GM12878 (cell line): ENCODE measurements around the gene SMARCC1. TPM values are rescaled to one million over a fixed set of nuclear protein-coding genes. Genes with fewer than 3 reads are reported as not detected.

Experiments used
- BACH1 ChIP-seq: fragments of 450-650 bp; IDR thresholded peaks from 2 replicates; pipeline ENCODE4 v1.6.1; 2017; ENCODE audit warnings: mild to moderate bottlenecking, borderline replicate concordance
- CBX5 ChIP-seq: sonication (generic); IDR thresholded peaks from 2 replicates; pipeline ENCODE4 v1.6.1; 2016; ENCODE audit warnings: low read depth, moderate library complexity, mild to moderate bottlenecking, inconsistent platforms
- CHD2 ChIP-seq: IDR thresholded peaks from 2 replicates; pipeline ENCODE4 v1.6.1; 2011; ENCODE audit warnings: low read depth, low read length, improper control_type of control experiment, borderline replicate concordance
- DPF2 ChIP-seq: fragments of 450-650 bp; IDR thresholded peaks from 2 replicates; pipeline ENCODE4 v1.6.1; 2017; ENCODE audit warnings: mild to moderate bottlenecking
- EGR1 ChIP-seq, 2 experiments: IDR thresholded peaks; 1 replicate in 1 of 2; 2 replicates in 1 of 2; pipeline ENCODE4 v1.6.1; 2011 to 2012; ENCODE audit warnings: low read depth in 2 of 2, low read length in 2 of 2, borderline replicate concordance in 1 of 2, mild to moderate bottlenecking in 1 of 2, moderate library complexity in 1 of 2
- HDGF ChIP-seq: fragments of 450-650 bp; IDR thresholded peaks from 2 replicates; pipeline ENCODE4 v1.6.1; 2016; ENCODE audit warnings: antibody characterized with exemption
- JUNB ChIP-seq: IDR thresholded peaks from 2 replicates; pipeline ENCODE4 v1.6.1; 2016; ENCODE audit warnings: antibody characterized with exemption, mild to moderate bottlenecking
- MXI1 ChIP-seq: fragments of 150-350 bp; IDR thresholded peaks from 2 replicates; pipeline ENCODE4 v1.6.1; 2011; ENCODE audit warnings: low read depth, mild to moderate bottlenecking, inconsistent platforms, low read length, improper control_type of control experiment
- NRF1 ChIP-seq: conservative IDR thresholded peaks from 2 replicates; pipeline ENCODE4 v1.6.1; 2011; ENCODE audit warnings: mild to moderate bottlenecking, low read depth, low read length, improper control_type of control experiment
- RB1 ChIP-seq: fragments of 450-650 bp; formaldehyde crosslinking; IDR thresholded peaks from 2 replicates; pipeline ENCODE4 v1.6.1; 2017; ENCODE audit warnings: mild to moderate bottlenecking, borderline replicate concordance
- RCOR1 ChIP-seq: conservative IDR thresholded peaks from 2 replicates; pipeline ENCODE4 v1.6.1; 2012; ENCODE audit warnings: low read depth, low read length, improper control_type of control experiment
- ZNF24 ChIP-seq: fragments of 450-650 bp; IDR thresholded peaks from 2 replicates; pipeline ENCODE4 v1.6.1; 2017; ENCODE audit warnings: antibody characterized with exemption, mild to moderate bottlenecking
- ZSCAN29 ChIP-seq: fragments of 450-650 bp; IDR thresholded peaks from 2 replicates; pipeline ENCODE4 v1.6.1; 2017; ENCODE audit warnings: mild to moderate bottlenecking, moderate library complexity
- polyA plus RNA-seq, 11 experiments: library from polyadenylated mRNA; depleted of rRNA in 4 of 11; unstranded in 6 of 11; stranded (reverse) in 5 of 11; fragments of >200 nt; fragmentation: Nextera tagmentation in 4 of 11; fragmentation: Illumina TruSeq in 1 of 11; extraction: Ambion mirVana in 4 of 11; extraction: Trizol in 1 of 11; gene quantifications; 1 replicate in 1 of 11; 2 replicates in 10 of 11; pipeline versions ENCODE4 v1.2.1 to v1.2.3, GENCODE V29; 2011 to 2016; ENCODE audit warnings: inconsistent platforms in 2 of 11, missing spikeins in 2 of 11, low read depth in 1 of 11
- total RNA-seq, 4 experiments: library from RNA; depleted of rRNA in 3 of 4; stranded (reverse); fragments of >200 nt in 3 of 4; fragmentation: Illumina TruSeq in 1 of 4; extraction: Trizol in 1 of 4; gene quantifications; 2 replicates each; pipeline versions ENCODE4 v1.2.1 to v1.2.3, GENCODE V29; 2013 to 2021
- TF ChIP-seq, protein P1 (sequence below): fragments of 450-650 bp; IDR thresholded peaks from 2 replicates; pipeline ENCODE4 v1.6.1; 2017; ENCODE audit warnings: low read depth, mild to moderate bottlenecking, moderate library complexity
- TF ChIP-seq, protein P2 (sequence below): fragments of 450-650 bp; IDR thresholded peaks from 2 replicates; pipeline ENCODE4 v1.6.1; 2017; ENCODE audit warnings: mild to moderate bottlenecking, moderate library complexity
- TF ChIP-seq, protein P3 (sequence below): IDR thresholded peaks from 2 replicates; pipeline ENCODE4 v1.6.1; 2012; ENCODE audit warnings: low read depth, low read length, improper control_type of control experiment
- TF ChIP-seq, protein P4 (sequence below): IDR thresholded peaks from 2 replicates; pipeline ENCODE4 v1.6.1; 2011; ENCODE audit warnings: low read depth, low read length, improper control_type of control experiment, borderline replicate concordance
- TF ChIP-seq, protein P5 (sequence below): IDR thresholded peaks from 2 replicates; pipeline ENCODE4 v1.6.1; 2011; ENCODE audit warnings: borderline replicate concordance, low read depth, mild to moderate bottlenecking, moderate library complexity, low read length; ENCODE audit not compliant: insufficient read depth, poor library complexity, severe bottlenecking

SMARCC1 gene
- total and polyA plus RNA-seq, 10 of the 15 experiments (the other 5 are each of a cell fraction or from before 2014, with no cell fraction given): 26.6 to 147 (median 57.1) TPM

DNA sequence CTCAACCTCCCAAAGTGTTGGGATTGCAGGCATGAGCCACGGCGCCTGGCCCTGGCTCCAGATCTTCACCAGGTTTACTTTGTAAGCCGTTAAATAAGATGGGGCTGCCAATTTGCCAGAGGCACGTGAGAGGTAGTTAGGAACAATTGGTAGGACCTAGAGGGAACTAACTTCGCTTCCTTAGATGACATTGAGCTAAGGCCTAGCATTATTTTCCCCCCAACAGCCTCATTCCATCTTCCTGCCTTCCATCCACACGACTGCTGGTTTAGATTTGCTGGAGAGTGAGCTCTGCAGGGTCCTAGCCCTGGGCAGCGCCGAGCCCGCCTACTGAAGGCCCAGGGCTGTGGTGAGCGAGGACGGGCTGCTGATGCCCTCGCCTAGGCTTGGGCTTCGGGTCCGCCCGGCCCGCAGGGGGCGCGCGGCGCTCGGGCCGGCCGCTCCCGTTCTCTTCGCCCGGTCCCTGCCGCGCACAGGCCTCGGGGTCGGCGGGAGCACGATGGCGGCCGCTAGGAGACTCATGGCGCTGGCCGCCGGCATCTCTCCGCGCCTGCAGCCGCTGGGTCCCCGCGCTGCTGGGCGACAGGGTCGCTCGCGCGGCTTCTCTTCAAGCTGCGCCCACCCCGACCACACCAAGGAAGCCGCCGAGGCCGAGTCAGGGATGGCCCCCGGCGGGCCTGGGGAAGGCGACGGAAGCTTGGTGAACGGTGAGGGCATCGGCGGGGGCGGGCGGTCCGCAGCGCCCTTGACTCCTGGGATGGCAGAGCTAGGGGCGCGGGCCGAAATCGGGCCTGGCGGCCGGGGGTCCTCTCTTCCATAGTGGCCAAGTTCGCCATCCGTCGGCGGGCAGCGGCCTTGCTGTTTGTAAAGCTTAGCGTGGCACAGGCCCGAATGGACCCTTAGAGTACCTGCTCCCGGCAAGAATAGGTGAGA lies 43.1 kb upstream of the SMARCC1 start (continued):
- TF ChIP-seq, protein P1, sequence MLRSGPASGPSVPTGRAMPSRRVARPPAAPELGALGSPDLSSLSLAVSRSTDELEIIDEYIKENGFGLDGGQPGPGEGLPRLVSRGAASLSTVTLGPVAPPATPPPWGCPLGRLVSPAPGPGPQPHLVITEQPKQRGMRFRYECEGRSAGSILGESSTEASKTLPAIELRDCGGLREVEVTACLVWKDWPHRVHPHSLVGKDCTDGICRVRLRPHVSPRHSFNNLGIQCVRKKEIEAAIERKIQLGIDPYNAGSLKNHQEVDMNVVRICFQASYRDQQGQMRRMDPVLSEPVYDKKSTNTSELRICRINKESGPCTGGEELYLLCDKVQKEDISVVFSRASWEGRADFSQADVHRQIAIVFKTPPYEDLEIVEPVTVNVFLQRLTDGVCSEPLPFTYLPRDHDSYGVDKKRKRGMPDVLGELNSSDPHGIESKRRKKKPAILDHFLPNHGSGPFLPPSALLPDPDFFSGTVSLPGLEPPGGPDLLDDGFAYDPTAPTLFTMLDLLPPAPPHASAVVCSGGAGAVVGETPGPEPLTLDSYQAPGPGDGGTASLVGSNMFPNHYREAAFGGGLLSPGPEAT: 0 out of 2 replicates have a peak, but pooled peaks have one; percentile 42
- TF ChIP-seq RCOR1 (peak; percentile 72; the same call in 1 of the 2 replicates), BACH1 (peak; percentile 75; the same call in 1 of the 2 replicates), ZSCAN29 (0 out of 2 replicates have a peak, but pooled peaks have one; percentile 52), CHD2 (no peak), HDGF (peak; percentile 79; the same call in 1 of the 2 replicates), NRF1 (no peak), RB1 (peak; percentile 91), JUNB (no peak), DPF2 (peak; percentile 64), MXI1 (peak; percentile 82), CBX5 (0 out of 2 replicates have a peak, but pooled peaks have one; percentile 52), ZNF24 (peak; percentile 78), EGR1 (IDR thresholded peaks at IDR 0.05; ENCODE audit: borderline replicate concordance in 1 of 2, low read depth in 2 of 2, low read length in 2 of 2) (peak in 1 of 2 experiments; percentile 79; a peak in 2 of 3 replicates)
- TF ChIP-seq, protein P2, sequence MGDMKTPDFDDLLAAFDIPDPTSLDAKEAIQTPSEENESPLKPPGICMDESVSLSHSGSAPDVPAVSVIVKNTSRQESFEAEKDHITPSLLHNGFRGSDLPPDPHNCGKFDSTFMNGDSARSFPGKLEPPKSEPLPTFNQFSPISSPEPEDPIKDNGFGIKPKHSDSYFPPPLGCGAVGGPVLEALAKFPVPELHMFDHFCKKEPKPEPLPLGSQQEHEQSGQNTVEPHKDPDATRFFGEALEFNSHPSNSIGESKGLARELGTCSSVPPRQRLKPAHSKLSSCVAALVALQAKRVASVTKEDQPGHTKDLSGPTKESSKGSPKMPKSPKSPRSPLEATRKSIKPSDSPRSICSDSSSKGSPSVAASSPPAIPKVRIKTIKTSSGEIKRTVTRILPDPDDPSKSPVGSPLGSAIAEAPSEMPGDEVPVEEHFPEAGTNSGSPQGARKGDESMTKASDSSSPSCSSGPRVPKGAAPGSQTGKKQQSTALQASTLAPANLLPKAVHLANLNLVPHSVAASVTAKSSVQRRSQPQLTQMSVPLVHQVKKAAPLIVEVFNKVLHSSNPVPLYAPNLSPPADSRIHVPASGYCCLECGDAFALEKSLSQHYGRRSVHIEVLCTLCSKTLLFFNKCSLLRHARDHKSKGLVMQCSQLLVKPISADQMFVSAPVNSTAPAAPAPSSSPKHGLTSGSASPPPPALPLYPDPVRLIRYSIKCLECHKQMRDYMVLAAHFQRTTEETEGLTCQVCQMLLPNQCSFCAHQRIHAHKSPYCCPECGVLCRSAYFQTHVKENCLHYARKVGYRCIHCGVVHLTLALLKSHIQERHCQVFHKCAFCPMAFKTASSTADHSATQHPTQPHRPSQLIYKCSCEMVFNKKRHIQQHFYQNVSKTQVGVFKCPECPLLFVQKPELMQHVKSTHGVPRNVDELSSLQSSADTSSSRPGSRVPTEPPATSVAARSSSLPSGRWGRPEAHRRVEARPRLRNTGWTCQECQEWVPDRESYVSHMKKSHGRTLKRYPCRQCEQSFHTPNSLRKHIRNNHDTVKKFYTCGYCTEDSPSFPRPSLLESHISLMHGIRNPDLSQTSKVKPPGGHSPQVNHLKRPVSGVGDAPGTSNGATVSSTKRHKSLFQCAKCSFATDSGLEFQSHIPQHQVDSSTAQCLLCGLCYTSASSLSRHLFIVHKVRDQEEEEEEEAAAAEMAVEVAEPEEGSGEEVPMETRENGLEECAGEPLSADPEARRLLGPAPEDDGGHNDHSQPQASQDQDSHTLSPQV: peak; percentile 68; the same call in 1 of the 2 replicates
- TF ChIP-seq, protein P3, sequence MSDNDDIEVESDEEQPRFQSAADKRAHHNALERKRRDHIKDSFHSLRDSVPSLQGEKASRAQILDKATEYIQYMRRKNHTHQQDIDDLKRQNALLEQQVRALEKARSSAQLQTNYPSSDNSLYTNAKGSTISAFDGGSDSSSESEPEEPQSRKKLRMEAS: peak; percentile 50; the same call in 1 of the 2 replicates
- TF ChIP-seq, protein P4, sequence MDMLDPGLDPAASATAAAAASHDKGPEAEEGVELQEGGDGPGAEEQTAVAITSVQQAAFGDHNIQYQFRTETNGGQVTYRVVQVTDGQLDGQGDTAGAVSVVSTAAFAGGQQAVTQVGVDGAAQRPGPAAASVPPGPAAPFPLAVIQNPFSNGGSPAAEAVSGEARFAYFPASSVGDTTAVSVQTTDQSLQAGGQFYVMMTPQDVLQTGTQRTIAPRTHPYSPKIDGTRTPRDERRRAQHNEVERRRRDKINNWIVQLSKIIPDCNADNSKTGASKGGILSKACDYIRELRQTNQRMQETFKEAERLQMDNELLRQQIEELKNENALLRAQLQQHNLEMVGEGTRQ: no peak
- TF ChIP-seq, protein P5, sequence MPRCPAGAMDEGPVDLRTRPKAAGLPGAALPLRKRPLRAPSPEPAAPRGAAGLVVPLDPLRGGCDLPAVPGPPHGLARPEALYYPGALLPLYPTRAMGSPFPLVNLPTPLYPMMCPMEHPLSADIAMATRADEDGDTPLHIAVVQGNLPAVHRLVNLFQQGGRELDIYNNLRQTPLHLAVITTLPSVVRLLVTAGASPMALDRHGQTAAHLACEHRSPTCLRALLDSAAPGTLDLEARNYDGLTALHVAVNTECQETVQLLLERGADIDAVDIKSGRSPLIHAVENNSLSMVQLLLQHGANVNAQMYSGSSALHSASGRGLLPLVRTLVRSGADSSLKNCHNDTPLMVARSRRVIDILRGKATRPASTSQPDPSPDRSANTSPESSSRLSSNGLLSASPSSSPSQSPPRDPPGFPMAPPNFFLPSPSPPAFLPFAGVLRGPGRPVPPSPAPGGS: peak; percentile 21
